ENCODE data around the gene CHMP6.

The CHMP6 gene

DNA sequence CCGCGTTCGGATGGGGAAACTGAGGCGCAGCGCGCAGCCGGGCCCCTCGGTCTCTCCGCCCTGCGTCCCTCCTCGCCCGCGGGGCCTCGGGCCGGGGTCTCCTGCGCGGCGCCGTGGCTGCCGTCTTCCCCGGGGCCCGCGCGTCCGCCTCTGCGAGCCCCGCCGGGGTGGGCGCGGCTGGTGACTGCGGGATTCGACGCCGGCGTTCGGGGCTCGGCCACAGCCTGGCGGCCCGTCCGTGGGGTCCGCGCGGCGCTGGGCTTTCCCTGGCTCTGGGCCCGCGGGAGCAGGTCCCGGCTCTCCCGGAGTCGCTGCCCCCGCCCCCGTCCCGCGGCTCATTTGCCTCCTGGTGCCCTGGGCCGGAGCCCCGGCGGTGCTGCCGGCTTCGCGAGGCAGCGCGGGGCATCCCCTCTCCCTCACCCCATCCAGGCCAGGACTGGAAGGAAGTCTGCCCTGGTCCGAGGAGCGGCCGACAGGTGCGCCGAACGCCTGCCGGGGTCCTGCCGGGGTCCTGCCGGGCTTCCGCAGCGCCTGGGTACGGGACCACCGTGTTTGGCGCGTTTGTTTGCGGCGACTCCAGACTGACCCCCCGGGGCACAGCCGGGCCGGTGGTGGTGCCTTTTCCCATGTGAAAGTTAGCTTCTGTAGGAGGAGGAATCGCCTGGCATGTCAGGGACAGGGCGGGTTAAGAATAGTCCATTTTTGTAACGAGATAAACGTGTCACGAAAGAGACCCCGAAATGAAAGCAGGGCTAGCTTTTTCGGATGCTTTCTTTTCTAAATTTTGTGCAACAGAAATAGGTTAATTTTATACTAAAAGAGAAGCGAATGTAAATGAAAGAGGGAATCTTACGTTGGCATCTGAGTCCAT is 671 bp downstream of the CHMP6 start:
- DNase-seq (ENCODE audit: low read depth): no peak

DNA sequence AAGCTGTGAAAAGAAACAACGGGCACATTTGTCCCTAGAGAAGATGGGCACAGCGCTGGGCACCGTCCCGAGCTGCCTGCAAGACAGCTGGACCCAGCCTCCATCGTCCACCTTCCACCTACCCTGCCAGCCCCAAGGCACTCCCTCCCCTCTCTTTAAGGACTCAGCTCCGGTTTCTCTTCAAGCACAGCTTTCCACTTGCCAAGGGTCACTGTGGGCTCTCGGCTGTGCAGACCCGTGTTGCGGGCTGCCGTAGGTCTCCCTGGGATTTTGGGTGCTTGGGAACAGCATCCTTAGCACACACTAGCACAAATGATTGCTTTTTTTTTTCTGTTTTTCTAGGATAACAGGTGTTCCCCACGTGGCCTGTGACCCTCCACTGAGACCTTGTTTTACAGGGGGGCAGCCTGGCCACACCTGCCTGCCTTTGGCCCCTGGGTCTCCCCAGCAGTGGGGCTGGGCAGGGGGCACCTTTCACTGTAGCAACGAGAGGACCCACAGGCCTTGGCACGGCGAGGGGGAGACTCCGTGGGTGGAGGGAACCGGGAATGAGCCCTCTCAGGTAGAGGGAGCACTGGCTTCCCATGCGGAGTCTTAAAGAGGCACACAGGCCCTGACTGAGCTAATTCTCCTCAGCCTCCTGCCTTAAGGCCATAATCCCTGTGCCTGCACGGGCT is 1.4 kb downstream of the CHMP6 start:
- no peak for DNase-seq (ENCODE audit: low read depth)

DNA sequence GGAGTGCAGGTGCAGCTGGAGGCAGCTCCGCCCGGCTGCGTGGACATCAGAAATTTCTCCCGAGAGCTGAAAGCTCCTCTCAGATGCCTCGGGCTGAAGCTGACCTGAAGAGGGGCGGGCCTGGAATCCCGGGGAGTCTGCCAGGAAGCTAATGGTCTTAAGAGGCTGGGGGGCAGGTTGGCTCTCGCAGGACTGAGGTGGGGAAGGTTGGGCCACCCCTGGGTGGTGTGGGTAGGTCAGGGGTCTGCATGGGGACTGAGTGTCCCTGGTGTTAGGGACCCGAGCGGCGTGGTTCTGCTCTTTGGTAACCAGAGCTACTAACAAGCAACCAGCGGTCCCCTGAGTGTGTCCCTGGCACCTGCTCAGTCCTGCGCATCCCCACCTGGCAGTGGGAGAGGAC is 3.5 kb downstream of the CHMP6 start:
- no peak for DNase-seq (ENCODE audit: low read depth)

DNA sequence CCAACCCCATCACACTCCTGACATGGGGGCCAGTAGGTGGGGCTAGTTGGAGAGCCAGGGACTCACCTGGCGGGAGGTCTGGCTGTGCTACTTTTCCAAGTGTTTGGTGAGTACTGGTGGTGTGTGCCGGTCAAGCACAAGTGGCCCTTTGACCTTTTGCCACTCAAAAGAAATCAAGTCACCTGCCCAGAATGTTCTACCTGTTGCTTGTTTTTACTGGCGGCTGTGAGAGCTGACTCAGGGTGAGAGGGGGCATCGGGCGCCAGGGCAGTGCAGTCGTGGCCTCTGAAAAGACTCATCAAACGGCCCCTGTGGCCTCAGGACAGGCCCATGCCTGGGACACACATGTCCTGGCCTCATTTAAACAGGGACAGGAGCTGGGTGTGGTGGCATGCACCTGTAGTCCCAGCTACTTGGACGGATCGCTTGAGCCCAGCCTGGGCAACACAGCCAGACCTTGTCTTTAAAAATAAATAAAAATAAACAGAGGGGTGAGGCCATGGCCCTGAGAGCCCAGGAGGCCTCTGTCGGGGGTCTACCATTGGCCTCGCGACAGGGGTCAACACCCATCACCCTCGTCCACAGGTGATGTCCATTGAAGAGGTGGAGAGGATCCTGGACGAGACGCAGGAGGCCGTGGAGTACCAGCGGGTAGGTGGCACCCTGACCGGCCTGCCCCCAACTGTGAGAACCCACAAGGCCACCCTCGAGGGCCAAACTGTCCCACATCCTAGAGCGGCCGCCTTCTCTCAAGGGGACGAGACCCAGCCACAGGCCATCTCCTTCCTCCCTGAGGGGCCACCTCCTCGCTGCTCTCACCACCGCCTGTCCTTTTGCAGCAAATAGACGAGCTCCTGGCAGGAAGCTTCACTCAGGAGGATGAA is 5.0 kb downstream of the CHMP6 start:
- no peak for DNase-seq (ENCODE audit: low read depth)

DNA sequence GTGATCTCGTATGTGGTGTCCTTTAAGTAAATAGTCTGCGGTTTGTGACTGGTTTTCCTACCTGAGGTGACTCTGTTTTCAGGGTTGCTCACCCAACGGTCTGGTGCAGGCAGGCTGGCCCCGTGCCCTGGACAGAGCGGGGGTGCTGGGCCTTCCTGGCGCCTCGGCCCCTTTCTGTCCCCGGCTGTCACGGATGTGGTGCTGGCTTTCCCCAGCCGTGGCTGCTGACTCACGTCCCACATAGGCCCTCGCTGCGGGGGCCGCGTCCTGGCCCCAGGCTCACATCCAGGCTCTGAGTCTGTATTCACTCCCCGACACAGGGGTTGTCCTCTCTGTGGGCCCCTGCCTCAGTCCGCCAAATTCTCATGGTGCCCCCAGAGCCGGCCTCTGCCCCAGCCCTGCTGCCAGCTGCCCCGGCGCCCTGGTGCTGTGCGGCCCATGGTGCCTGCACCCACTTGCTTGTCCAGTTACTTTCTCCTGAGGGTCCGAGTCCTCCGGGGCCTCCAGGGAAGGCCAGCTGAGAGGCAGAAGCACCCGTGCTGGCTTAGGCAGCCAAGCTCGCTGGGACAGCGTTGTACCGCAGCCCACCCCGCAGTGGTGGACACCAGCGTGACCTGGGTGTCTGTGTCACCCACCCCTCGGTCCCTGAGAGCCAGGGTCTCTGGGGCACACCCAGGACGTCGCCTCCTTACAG is 5.9 kb downstream of the CHMP6 start:
- DNase-seq (ENCODE audit: low read depth): no peak

DNA sequence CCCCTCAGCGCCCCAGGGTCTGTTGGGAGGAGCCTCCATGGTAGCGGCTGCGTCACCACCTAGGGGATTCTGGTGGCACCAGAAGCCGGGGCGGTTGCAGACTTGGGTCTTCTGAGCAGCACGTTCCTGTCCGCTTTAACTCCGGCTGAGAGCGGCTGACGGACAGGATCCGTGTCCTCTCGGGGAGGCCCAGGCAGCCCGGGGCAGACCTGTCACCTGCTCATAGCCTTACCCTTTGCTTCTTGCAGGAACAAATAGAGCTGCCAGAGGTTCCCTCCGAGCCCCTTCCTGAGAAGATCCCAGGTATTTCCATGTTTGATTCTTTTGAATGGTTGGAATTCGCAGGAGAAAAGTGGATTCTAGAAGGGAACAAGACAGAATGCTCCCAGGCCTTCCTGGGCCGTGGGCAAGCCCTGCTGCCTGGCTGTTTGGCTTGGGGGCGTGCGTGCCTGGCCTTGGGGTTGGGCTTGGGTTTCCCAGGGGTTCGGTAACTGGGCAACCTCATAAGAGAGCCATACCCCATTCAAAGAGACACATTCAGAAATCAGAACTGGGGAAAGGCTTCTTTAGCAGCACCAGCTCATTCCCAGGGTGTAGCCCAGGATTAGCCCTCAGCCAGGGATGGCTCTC is 6.6 kb downstream of the CHMP6 start:
- DNase-seq (ENCODE audit: low read depth): no peak

DNA sequence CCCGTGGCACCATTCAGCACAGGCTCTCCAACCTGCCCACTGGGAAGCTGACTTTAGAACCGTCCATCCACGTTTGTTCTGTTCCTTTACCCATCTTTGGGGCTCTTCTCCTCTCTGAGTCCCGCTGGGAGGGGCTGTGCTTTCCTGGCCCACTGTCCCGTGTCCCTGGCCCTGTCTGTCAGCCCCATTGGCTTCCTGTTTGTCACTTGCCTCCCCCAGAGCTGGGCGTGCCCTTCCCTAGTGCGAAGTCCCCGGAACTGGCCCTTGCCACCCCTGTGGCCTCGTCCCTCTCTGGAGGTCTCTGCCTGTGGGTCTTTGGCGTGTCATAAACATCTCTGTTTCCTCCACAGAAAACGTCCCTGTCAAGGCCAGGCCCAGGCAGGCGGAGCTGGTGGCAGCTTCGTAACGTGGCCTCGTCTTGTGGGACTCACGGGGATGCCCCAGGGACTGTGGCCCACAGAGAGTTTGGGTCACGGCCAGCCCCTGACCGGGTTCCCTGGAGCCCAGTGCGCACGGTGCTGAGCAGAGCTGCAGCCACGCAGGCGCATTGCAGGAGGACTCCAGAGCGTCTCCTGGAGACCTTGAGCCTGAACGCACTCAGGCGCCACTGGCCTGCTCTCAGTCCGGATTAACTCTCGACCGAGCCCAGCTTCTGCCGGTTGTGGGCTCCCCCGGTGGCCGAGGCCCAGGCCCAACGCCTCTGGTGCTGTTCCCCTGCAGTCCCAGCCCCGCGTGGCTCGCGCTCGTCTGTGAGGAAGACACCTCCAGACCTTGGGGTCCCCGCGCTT is 7.3 kb downstream of the CHMP6 start:
- DNase-seq (ENCODE audit: low read depth): no peak

DNA sequence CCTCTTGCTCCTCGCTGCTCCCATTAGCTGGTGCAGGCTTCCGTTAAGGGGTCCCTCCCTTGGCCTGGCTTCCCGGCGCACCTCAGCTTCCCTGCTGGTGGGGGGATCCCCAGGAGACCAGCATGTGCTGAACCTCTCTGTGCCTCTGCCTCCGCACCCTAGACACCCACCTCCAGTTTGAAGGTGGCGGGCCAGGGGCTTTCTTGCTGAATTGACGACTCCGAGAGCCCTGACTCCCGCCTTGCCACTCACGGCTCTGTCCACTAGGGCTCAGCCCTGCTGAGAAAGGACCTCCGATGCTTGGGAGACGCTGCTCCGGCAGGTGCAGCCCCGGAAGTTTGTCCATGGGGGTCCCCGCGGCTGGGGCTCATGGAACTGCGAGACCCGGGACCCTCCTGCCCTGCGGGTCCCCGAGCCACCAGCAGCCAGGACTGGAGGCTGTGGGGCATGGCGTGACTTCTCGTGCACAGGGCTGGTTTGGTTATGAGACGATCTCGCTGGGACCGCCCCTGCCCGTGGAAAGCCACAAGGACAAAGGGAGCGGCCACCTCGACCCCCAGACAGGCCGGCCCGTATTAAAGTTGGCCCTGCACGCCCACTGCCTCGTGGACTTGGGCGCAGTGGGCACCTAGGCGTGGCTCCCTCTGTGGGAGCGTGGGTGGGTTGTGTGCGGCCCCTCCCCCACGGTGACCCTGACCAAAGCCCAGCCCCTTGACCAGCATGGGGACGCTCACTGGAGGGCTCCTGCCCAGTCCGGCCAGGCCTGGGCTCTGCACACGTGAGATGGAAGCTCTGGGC is 8.1 kb downstream of the CHMP6 start:
- DNase-seq (ENCODE audit: low read depth): no peak

DNA sequence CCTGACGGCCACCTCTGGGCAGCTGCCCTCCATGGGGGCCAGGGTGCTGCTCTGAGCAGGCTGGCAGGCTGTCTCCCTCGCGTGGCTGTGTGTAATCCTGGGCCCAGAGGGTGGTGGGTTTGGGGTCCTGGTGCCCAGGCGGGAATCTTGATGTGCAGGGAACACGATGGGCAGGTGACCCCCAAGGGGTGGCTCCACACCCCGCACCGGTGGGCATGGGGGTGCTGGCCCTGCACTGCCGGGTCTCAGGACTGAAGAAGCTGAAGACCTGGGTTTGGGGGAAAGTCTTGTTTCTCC is 8.6 kb downstream of the CHMP6 start:
- no peak for DNase-seq (ENCODE audit: low read depth)

DNA sequence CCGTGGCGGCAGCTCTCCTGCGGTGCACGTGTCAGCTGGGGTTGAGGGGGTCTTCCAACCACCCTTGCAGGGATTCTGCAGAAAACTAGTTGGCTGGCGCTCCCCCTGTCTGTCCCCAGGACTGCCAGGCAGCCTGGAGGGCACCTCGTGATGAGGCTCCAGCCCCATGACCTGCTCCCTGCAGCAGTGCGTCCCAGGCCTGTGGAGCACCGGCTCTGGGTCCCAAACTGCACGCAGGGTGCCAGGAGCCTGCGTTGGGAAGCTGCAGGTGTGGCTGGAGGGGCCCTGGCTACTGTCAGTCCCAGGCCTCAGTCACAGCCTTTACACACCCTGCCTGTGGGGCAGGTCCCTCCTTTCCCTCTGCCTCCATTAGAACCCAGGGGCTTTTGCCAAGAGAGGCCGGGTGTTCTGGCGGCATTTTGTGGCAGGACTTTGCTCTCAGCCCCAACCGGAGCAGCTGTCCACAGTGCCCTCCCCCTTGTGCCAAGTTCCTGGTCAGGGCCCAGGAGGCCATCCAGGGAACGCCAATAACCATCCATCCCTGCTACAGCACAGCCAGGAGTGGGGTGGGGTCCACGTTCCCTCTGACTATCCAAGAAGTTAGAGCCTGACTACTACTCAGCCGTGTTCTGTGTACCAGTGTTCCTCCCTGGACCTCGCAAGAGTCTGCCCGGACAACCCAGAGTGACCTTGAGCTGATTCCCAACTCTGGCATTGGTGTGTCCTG is 9.2 kb downstream of the CHMP6 start:
- no peak for DNase-seq (ENCODE audit: low read depth)

DNA sequence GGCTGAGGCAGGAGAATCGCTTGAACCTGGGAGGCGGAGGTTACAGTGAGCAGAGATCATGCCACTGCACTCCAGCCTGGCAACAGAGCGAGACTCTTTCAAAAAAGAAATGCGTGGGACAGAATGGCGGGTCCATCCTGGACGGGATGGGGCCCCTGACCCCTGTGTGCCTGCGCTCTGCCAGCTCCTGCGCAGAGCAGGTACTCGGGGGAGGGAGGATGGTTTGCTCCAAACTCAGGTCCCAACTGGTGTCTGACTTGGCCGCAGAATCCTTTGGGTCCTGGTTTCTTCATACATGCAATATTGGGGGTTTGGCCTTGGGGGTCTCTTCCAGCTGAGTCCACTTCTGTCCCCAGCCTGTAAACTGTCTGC is 10.4 kb downstream of the CHMP6 start:
- no peak for DNase-seq (ENCODE audit: low read depth)

DNA sequence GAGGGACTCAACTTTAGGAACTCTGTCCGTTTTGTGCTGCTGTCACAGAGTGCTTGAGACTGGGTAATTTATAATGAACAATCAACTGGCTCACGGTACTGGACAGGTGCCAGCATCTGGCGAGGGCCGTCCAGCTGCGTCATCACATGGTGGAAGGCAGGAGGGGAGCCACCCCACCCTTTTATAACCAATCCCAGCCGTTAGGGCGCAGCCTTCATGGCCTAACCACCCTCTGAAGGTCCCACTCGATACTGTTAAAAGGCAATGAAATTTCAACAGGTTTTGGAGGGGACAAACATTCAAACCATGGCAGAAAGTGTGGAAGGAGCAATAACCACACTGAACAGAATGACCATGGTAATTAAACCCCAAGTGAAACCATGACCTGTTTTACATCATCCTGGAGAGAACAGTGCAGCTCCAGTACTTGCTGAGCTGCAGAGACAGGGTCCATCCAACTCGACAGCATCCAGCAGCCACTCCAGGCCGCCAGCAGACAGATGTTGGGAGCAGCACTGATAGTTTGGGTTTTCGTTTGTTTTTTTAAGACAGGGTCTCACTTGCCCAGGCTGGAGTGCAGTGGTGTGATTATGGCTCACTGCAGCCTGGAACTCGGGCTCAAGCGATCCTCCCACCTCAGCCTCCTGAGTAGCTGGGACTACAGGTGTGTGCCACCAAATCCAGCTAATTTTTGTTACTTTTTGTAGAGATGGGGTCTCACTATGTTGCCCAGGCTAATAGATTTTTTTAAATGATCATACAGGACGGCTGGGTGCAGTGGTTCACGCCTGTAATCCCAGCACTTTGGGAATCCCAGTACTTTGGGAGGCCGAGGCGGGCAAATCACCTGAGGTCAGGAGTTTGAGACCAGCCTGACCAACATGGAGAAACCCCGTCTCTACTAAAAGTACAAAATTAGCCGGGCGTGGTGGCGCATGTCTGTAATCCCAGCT is 11.0 kb downstream of the CHMP6 start:
- no peak for DNase-seq (ENCODE audit: low read depth)

DNA sequence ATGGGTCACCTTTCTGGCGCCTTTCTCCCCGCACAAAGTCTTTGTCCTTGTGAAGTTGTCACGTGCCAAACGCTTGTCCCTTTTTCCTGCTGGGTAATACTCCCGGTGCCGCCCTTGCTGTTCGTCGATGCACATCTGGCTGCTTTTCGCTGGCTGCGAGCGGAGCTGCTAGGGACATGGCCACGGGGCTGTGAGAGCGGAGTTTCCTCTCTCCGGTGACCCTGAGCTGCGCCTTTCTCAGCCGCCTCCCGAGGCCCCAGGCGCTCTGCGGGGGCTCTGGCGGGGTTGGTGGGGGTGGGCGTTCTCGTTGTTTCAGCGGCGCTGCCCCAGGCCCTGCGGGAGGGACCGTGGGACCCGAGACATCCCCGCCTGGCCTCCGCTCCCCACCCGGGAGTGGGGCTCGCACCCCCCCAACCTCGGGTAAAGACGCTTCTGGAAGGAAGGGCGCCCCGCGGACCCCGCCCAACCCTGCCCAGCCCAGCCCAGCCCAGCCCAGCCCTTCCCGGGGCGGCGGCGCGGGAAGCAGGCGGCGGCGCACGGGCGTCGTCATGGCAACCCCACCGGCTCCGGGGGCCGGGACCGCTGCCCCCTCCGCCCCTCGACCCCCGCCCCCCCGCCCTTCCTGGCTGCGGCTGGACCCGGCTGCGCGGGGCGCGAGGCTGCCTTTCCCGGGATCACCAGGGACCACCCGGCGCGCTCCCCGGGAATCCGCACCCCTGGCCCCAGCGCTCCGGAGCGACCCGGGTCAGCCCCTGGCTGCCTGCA is 12.3 kb downstream of the CHMP6 start:
- no peak for DNase-seq (ENCODE audit: low read depth)

DNA sequence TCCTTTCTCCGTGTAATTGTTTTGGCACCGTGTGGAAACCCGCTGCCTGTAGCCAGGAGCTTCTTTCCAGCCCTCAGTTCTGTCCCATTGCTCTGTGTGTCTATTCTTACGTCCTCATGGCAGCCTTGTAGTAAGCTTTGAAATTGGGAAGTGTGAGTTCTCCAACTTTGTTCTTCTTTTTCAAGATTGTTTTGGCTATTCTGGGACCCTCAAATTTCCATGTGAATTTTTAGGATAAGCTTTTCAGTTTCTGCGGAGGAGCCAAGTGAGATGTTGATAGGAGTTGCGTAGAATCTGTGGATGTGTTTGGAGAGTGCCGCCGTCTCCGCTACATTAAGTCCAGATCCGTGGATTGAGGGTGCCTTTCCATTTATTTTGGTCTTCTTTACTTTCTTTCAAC is 15.2 kb downstream of the CHMP6 start:
- no peak for DNase-seq (ENCODE audit: low read depth)

DNA sequence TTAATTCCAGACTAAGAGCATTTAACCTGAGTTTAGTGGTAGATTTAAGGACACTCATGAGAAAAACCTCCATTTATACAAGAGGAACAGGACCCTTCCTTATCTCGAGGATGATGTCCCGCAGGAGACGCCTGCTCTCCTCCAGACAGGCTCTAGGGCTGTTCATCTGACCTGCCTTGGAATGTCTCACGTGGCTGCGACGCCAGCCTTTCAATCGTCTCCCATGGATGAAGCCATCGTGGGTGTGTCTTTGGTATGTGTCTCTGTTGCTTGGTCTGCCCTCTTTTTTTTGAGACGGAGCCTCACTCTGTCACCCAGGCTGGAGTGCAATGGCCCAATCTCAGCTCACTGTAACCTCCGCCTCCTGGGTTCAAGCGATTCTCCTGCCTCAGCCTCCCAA is 16.5 kb downstream of the CHMP6 start:
- no peak for DNase-seq (ENCODE audit: low read depth)

DNA sequence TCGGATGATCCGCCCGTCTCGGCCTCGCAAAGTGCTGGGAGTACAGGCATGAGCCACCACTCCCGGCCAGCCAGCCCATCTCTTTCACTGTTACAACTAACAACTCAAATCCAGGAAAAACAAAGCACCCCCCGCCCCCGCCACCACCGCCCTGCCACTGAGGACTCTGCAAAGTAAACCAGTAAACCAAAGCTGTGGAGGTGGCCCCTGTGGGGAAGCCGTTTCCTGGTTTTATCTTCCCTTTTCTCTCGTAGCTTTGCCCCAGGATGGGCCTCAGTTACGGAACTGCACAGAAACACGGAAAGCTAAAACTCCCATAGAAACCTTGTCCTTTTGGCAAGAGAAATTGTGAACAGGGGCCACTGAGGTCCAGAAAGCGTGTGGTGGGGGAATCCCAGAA is 17.5 kb downstream of the CHMP6 start:
- DNase-seq (ENCODE audit: low read depth): no peak

DNA sequence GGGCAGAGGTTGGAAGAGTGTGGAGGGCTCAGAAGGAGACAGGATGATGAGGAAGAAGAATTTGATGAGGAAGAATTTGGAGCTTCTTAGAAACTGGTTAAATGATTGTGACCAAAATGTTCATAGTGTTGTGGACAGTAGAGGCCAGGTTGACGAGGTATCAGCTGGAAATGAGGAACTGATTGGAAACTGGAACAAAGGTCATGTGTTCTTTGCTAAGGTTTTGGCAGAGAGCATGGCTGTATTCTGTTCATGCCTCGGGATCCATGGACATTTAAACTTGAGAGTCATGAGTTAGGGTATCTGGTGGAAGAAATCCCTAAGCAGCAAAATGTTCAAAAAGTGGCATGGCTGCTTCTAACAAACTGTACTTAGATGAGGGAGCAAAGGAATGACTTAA is 19.3 kb downstream of the CHMP6 start:
- no peak for DNase-seq (ENCODE audit: low read depth)

DNA sequence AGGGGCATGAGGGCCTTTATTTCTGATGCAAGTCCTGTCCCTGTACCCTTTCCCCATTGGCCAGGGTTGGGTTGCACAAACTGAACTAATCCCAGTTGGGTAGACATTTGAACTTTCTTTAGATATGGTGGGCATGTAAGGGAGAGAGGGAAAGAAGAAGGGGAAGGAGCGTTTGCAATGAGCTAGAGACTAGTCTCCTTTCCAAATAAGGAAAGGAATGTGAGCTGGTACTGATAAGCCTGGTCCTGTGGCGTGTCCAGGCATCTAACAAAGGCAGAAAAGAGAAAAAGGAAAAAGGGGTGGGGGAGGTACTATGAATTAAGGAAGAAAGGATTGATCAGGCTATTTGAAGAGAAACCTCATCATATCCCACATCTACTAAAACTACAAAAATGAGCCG is 20.3 kb downstream of the CHMP6 start:
- no peak for DNase-seq (ENCODE audit: low read depth)
